Stimulated activated CD4-positive, alpha-beta T cell treated with anti-CD3 and anti-CD28 coated beads, Interleukin-2, amount 100 ng/mL, for 48 hours (primary cell): ENCODE data around the gene SERPINE1.
A peak's percentile ranks its signal among the peaks of the same experiment; 100 is the strongest.

Experiments used
- DNase-seq, 2 donors: peaks; one replicate each; pipeline ENCODE4 v3.0.0-alpha.2; 2020

Gene SERPINE1

DNA sequence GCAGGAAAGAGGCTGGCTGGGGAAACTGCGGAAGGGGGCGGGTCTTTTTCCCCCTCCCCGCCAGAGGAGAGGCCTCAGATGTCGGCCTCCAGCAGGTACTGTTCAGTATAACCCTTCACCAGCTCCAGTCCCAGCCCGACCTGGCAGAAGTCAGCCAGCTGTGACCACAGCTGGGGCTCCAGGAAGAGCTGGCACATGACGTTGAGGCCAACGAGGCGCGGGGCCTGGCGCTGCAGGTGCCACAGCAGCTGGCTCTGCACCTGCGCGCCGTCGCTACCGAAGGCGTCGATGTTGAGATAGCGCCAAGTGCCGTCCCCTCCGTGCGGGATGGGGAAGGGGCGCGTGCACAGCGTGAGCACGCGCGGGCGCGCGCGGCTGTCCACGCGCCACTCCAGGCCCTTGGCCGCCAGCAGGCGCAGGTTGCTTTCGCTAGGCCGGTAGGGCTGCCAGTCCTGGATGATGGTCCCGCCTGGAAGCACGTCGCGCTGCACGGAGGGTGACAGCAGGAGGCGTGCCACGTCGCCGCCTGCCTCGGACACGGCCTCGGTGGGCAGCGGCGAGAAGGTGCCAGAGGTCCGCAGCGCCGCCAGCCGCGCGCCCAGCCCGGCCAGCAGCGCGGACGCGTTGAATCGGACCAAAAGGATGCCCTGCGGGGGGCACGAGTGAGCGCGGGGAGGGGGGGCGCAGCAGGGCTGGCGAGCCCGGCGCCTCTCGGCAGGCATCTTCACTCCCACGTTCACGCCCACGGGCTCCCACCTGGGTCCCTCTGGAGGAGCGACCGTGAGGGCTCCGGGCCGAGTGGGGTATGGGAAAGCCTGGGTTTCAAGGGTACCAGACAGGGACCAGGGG is 45.3 kb downstream of the SERPINE1 start:
- no peak for DNase-seq

DNA sequence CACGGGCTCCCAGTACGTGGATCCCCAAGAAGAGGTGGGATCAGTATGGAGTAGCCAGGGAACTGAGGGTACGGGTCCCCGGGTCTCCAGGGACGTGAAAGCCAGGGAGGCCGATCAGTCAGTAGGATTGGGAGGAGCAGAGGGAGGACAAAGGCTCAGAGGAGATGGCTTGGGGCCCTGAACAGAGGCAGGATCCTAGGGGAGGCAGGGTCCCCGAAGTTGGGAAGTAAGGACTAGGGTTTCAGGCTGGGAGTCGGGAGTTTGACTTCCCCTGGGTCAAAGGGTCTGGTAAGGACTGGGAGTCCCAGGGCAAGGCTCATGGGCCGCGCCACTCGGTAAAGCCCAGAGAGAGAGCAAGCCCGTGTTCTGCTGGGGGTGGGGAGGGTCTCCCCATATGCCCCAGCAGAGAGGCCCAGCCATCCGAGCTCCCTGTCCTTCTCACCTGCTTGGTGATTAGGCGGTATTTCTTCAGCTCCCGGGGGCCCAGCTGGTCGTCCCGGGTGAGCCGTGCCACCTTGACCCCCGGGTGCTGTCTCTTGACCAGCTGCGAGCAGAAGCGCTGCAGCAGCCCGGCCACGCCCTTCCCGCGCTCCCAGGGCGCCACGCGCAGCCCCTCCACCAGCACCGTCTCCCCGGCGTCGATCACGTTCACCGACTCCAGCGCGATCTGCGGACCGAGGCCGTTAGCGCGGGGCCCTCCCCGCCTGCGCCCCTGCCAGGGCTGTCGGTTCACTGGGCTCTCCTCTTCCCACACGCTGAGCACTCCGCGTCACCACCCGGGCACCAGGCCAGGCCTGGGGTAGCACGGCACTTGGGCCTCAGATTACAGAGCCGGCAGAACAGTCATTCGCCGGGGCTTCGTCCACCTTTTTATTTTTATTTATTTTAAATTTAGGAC is 46.2 kb downstream of the SERPINE1 start:
- DNase-seq = no peak

DNA sequence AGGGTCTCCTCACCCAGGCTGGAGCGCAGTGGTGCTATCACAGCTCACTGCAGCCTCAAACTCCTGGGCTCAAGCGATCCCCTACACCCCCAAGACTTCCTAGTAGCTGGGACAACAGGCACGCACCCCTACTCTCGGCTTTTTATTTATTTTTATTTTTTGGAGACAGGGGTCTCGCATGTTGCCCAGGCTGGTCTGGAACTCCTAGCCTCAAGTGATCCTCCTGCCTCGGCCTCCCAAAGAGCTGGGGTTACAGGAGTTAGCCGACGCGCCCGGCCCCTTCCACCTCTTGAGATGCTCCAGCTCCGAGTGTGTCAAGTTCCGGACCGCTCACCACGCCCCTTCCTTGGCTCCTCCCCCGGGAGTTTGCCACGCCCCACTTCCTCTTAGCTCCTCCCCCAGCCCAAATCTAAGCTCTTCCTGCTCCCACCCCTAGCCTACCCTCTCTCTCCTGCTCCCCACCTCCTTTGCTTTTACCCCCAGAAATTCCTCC is 46.9 kb downstream of the SERPINE1 start:
- DNase-seq = peak; percentile 63 to 77

DNA sequence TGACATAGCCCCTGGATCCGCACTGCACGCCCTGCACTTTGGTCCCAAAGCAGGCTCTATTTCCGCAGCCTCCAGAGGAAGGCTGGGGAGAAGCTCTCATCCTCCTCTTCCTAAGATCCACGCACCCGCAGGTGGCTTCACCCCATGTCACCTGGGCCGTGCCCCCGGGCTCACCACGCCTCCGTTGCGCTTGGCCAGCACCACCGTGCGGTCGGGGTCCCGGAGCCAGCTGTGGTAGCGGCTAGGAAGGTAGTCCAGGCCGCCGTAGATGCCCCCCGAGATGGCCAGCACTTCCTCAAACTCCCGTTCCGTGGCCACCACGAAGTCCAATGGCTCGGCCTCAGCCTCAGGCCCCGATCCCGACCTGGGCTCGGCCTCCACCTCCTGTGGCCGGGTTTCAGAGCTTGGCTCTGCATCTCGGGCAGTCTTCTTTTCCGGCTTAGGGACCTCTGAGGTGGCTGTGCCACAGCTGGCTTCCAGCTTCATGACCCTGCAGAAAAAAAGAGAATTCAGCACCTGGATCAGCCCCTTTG is 47.5 kb downstream of the SERPINE1 start:
- DNase-seq = no peak

DNA sequence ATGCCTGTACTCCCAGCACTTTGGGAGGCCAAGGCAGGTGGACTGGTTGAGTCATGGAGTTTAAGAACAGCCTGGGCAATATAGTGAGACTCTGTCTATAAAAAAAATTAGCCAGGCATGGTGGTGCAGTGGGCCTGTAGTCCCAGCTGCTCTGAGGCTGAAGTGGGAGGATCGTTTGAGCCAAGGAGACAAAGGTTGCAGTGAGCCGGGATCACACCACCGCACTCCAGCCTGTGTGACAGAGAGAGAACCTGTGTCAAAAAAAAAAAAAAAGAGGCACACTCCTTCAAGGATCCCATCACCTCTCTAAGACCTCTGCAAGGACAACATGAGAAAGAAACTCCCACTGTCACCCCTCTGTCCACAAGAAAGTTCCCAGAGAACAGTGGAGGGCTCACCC is 48.8 kb downstream of the SERPINE1 start:
- DNase-seq = no peak

GRCh38 chr7:101177644-101178043 is 50.7 kb downstream of the SERPINE1 start:
- DNase-seq = no peak

- no peak for DNase-seq
Observed at GRCh38 chr7:101179117-101179516, 52.2 kb downstream of the SERPINE1 start.

DNA sequence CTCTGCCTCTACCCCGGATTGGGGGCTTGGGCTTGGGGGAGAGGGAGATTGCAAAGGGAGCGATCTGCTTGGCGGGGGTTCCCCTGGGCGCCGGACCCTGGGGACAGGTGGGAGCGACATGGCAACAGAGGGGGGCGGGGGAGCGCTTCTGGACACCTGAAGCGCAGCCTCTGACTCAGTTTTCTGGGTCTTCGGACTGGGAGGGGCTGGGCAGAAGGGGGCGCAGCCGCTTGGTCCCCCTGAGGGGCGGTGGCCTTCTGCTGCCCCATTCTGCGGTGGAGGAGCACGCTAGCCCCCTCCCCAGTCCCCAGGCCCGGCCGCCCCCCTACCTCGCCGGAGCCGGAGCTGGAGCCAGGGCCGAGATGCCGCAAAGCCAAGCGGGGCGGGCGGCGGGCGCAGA is 52.8 kb downstream of the SERPINE1 start:
- DNase-seq = no peak

- DNase-seq = no peak
Observed at GRCh38 chr7:101180130-101180755, 53.3 kb downstream of the SERPINE1 start, which contains the start of gene NAT16. Gene NAT16 (minus strand): TSS chr7:101180293. CDS start chr7:101174807, 5,486 bp downstream.

- no peak for DNase-seq
Observed at GRCh38 chr7:101185258-101185839, 58.4 kb downstream of the SERPINE1 start.

DNA sequence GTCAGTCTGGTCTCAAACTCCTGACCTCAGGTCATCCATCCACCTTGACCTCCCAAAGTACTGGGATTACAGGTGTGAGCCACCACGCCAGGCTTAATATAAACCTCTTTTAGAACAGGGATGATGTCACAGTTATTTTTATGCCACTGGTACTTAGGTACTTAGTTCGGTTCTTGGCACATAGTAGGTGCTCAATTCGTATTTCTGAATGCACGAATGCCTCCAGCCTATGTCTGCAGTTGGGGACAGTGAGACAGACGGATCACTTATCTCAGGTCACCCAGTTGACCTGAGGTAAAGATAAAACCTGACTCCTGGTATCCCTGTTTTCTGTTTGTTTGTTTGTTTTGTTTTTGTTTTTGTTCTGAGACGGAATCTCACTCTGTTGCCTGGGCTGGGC is 59.3 kb downstream of the SERPINE1 start:
- no peak for DNase-seq

GRCh38 chr7:101186844-101187428 is 60.0 kb downstream of the SERPINE1 start:
- no peak for DNase-seq
